CD4-positive, alpha-beta T cell (primary cell): Measurements from ENCODE around the gene TSR1. TPM values are rescaled to one million over a fixed set of nuclear protein-coding genes. Genes with fewer than 3 reads are reported as not detected.

ENCODE experiments used
- ATAC-seq: fragments of 200-7000 bp; cut with Tn5 transposase; one replicate; pipeline ENCODE4 v1.10.0; 2022; ENCODE audit warnings: mild to moderate bottlenecking; ENCODE audit not compliant: poor library complexity
- CTCF ChIA-PET: fragments of 350-600 bp; sonication (Branson Sonifier 250); formaldehyde crosslinking; loops from one replicate; lab custom pipeline; 2021; ENCODE audit warnings: antibody characterized with exemption, inconsistent platforms; lab: Charles Lee
- POLR2A ChIA-PET: fragments of 350-600 bp; sonication (Branson Sonifier 250); formaldehyde crosslinking; loops from one replicate; lab custom pipeline; 2021; ENCODE audit warnings: antibody characterized with exemption, inconsistent platforms; lab: Charles Lee
- DNase-seq, 14 experiments: peaks; one replicate each; pipeline ENCODE4 v3.0.0-alpha.2; 2013 to 2020; ENCODE audit warnings: mixed read lengths in 2 of 14
- H3K27ac ChIP-seq, 2 donors: one replicate each; pipeline versions ENCODE4 v1.5.1 to v1.7.0; 2013; ENCODE audit warnings: low read length in 2 of 2, low read depth in 1 of 2, mild to moderate bottlenecking in 1 of 2
- H3K27me3 ChIP-seq, 2 experiments: 1 replicate in 1 of 2; 2 replicates in 1 of 2; pipeline versions ENCODE4 v1.6.1 to v1.7.0; 2013; ENCODE audit warnings: low read length in 2 of 2, control low read depth in 1 of 2, mild to moderate bottlenecking in 1 of 2, moderate library complexity in 1 of 2; ENCODE audit not compliant: insufficient read depth in 2 of 2, control insufficient read depth in 1 of 2
- H3K36me3 ChIP-seq: one replicate; pipeline ENCODE4 v1.6.1; 2013; ENCODE audit warnings: low read length, control low read depth; ENCODE audit not compliant: insufficient read depth
- H3K4me1 ChIP-seq: one replicate; pipeline ENCODE4 v1.6.1; 2013; ENCODE audit warnings: low read length, control low read depth; ENCODE audit not compliant: insufficient read depth
- H3K4me3 ChIP-seq: one replicate; pipeline ENCODE4 v1.5.1; 2013; ENCODE audit warnings: mild to moderate bottlenecking, low read length, moderate library complexity
- H3K9me3 ChIP-seq, 2 experiments: 1 replicate in 1 of 2; 2 replicates in 1 of 2; pipeline versions ENCODE4 v1.6.1 to v1.7.0; 2013; ENCODE audit warnings: low read length in 2 of 2, mild to moderate bottlenecking in 2 of 2, control low read depth in 1 of 2, moderate library complexity in 1 of 2; ENCODE audit not compliant: control insufficient read depth in 1 of 2, insufficient read depth in 1 of 2
- H3K27ac Mint-ChIP-seq: one replicate; pipeline ENCODE4 v1.8.0; 2020; ENCODE audit warnings: mixed read lengths
- H3K27me3 Mint-ChIP-seq: one replicate; pipeline ENCODE4 v1.8.0; 2021; ENCODE audit warnings: mixed read lengths
- H3K36me3 Mint-ChIP-seq: one replicate; pipeline ENCODE4 v1.8.0; 2021; ENCODE audit warnings: low read depth, mixed read lengths
- H3K4me1 Mint-ChIP-seq: one replicate; pipeline ENCODE4 v1.8.0; 2021; ENCODE audit warnings: low read depth, mixed read lengths
- H3K4me3 Mint-ChIP-seq: one replicate; pipeline ENCODE4 v1.8.0; 2020; ENCODE audit warnings: mild to moderate bottlenecking, mixed read lengths
- H3K9me3 Mint-ChIP-seq: one replicate; pipeline ENCODE4 v1.8.0; 2020; ENCODE audit warnings: mixed read lengths
- intact Hi-C, 2 experiments: fragments of 100-400 bp; cut with DNase I in 1 of 2; cut with micrococcal nuclease in 1 of 2; formaldehyde crosslinking; loops; one replicate each; pipeline versions ENCODE4 v1.15.1 to v1.9.0; 2023 to 2025; cut with DNase I, micrococcal nuclease
- total RNA-seq, 174 experiments: library from RNA in 2 of 174; stranded (reverse) in 2 of 174; gene quantifications; one replicate each; pipeline ENCODE4 v1.2.3 and lab custom pipeline; 2021 to 2026
- TF ChIP-seq, protein P1 (sequence below): fragments of 200-600 bp; IDR thresholded peaks from one replicate; pipeline ENCODE4 v1.8.0; 2022; ENCODE audit warnings: antibody characterized with exemption, mild to moderate bottlenecking

Gene TSR1
- total RNA-seq, 2 experiments from 2014 or later: 29.6 to 31.9 TPM

DNA sequence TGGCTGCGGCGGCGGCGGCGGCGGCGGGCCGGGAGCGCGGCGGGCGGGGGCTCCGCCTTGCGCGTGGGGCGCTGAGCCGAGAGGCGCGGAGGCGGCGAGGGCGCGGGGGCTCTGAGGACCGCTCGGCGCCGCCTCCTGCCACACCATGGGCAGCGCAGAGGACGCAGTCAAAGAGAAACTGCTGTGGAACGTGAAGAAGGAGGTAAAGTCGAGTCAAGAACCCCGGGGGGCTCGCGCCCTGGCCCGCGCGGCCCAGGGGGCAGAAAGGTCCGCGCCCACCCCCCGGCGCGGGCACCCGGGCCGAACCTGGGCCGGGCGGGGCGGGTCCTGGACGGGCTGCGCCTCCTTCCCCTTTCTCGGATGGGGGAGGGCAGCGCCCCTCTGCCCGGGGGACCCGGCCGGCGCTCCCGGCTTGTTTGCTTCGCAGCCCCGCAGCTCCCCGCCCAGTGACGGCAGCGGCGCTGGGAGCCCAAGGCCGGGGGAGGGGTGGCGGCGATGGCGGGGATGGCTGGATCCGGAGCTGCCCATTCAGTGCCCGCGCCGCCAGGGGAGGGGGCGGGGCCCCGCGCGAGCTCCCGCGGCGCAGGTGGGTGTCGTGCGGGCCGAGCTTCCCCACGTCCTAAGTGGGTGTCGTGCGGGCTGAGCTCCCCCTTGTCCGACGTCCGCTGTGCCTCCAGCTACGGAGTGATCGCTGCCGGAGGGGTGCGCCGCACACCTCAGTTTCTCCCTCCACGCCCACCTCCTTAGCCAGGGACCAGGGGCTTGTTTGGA lies 1.5 kb upstream of the TSR1 start:
- peak overlapping the region; percentile 47 to 53 for H3K27ac ChIP-seq
- H3K4me1 ChIP-seq: peaks cover 30% of the 10 kb centered on the region
- ATAC-seq (peak; percentile 15), DNase-seq (peak in 13 of 14 experiments; percentile 21 to 81 (median 42))
- Mint-ChIP-seq H3K36me3 (peaks cover 14% of the 10 kb centered on the region), H3K9me3 (no peaks in the 10 kb centered on the region), H3K27me3 (no peaks in the 10 kb centered on the region), H3K4me3 (peak overlapping the region; percentile 88), H3K4me1 (peaks cover 30% of the 10 kb centered on the region), H3K27ac (peak overlapping the region; percentile 90)
- H3K36me3 ChIP-seq: peaks cover 32% of the 10 kb centered on the region
- no peaks in the 10 kb centered on the region for H3K9me3 ChIP-seq
- TF ChIP-seq, protein P1, sequence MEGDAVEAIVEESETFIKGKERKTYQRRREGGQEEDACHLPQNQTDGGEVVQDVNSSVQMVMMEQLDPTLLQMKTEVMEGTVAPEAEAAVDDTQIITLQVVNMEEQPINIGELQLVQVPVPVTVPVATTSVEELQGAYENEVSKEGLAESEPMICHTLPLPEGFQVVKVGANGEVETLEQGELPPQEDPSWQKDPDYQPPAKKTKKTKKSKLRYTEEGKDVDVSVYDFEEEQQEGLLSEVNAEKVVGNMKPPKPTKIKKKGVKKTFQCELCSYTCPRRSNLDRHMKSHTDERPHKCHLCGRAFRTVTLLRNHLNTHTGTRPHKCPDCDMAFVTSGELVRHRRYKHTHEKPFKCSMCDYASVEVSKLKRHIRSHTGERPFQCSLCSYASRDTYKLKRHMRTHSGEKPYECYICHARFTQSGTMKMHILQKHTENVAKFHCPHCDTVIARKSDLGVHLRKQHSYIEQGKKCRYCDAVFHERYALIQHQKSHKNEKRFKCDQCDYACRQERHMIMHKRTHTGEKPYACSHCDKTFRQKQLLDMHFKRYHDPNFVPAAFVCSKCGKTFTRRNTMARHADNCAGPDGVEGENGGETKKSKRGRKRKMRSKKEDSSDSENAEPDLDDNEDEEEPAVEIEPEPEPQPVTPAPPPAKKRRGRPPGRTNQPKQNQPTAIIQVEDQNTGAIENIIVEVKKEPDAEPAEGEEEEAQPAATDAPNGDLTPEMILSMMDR: no peak
- H3K27me3 ChIP-seq: no peaks in the 10 kb centered on the region
- ChIA-PET POLR2A (interaction anchor here (0.7 to 4.4 kb wide), 5 partner anchors 11 to 282 kb away, joined by 4 to 66 read pairs (median 48); partner anchors contain the start of genes MNT, SMG6 and SRR), CTCF (interaction anchor here (0.9 to 2.9 kb wide), 5 partner anchors 16 to 281 kb away, joined by 3 to 18 read pairs (median 4); no protein-coding TSS in a partner anchor)
- intact Hi-C loops: loop anchor here (2.0 to 5.0 kb wide), 3 partner anchors 63 to 285 kb away; partner anchors contain the start of genes MNT (in 2 of the 2) and METTL16 (in 1 of the 2)
- peak overlapping the region; percentile 91 for H3K4me3 ChIP-seq

DNA sequence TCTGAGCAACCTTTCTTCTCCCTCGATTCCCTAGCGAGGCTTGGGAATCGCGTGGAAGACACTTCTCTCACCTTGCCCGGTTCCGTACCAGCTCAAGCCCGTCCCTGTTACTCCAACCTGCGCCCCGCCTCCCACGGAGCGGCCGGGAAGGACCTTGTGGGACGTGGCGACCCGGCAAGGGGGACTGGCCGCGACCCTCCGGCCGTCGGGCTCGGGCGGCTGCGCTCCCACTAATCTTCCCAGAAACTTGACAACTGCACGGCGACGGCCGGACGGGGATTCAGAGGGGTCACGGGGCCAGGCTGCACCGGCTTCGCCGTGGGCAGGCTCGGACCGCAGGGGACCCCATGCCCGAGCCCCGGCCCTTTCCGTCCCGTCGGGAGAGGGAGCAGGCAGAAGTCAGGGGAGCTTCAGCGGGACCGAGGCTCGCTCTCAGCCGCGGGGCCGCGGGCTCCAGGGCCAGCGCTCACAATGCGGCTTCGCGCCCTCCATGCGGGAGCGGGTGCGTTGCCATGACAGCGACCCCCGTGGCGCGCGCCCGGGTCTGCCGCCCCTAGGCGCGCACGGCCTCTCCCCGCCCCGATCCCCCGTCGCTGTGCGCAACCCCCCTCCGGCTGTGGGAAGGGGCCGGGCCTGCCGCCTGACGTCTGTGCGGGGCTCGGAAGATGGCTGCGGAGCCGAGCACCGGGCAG lies 741 bp upstream of the TSR1 start, which contains the start of gene SGSM2:
TSS of gene SGSM2 (plus strand) at position 650 of the 692 bp plus-strand sequence. CDS start 188 bp downstream, outside the sequence.
- intact Hi-C loops: loop anchor here (1.0 to 5.0 kb wide), 4 partner anchors 16 to 285 kb away; partner anchors contain the start of genes MNT (in 2 of the 2) and METTL16 (in 1 of the 2)
- CTCF ChIA-PET: interaction anchor here (1.3 to 2.9 kb wide), 7 partner anchors 16 to 282 kb away, joined by 4 to 18 read pairs (median 7); partner anchors contain the start of gene HIC1
- ATAC-seq (peak; percentile 69), DNase-seq (peak; percentile 54 to 88 (median 72))
- H3K27ac Mint-ChIP-seq: peak within 1 kb of the TSS; percentile 94
- H3K4me3 ChIP-seq: peak within 1 kb of the TSS; percentile 91
- no peaks in the 10 kb centered on the region for H3K9me3 Mint-ChIP-seq
- H3K4me1 Mint-ChIP-seq: peaks cover 30% of the 10 kb centered on the region
- TF ChIP-seq, protein P1: peak; percentile 2
- peak within 1 kb of the TSS; percentile 88 for H3K4me3 Mint-ChIP-seq
- H3K27ac ChIP-seq: peak within 1 kb of the TSS; percentile 70 to 78
- H3K9me3 ChIP-seq: no peaks in the 10 kb centered on the region
- peaks cover 37% of the 10 kb centered on the region for H3K36me3 ChIP-seq
- H3K27me3 ChIP-seq: no peaks in the 10 kb centered on the region
- H3K4me1 ChIP-seq: peaks cover 30% of the 10 kb centered on the region
- POLR2A ChIA-PET: interaction anchor here (0.8 to 4.4 kb wide), 22 partner anchors 10 to 1806 kb away, joined by 3 to 66 read pairs (median 4); partner anchors contain the start of genes CYB5D2, HIC1, METTL16 and MNT
- no peaks in the 10 kb centered on the region for H3K27me3 Mint-ChIP-seq
- H3K36me3 Mint-ChIP-seq: peaks cover 11% of the 10 kb centered on the region

DNA sequence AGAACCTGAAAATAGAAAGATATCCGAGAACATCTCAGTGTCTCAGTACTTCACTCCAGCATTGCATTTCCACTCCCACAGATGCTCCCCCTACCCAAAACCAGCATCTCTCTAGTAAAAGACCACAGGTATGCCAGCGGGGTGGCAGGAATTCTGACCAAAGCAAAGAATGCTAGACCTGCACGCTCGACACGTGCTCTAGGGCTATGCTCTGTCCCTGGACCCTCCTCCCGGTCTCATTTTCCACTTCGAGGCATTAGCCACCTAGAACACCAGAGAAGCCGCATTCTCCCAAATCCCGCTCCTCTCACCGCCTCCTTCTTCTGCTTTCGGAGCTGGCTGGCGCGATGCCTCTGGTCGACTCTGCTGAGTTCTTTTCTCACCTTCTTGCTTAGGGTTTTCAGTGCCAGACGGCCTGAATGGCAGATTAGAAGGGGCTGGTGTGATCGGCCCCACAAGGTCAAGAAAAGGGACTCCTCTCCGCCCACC lies 487 bp downstream of the TSR1 start:
- Mint-ChIP-seq H3K27me3 (no peaks in the 10 kb centered on the region), H3K4me1 (peaks cover 30% of the 10 kb centered on the region), H3K27ac (peak overlapping the region; percentile 94), H3K36me3 (peaks cover 5% of the 10 kb centered on the region), H3K9me3 (no peaks in the 10 kb centered on the region), H3K4me3 (no peak overlapping the region)
- intact Hi-C loops: loop anchor here (1.0 to 5.0 kb wide), 5 partner anchors 18 to 283 kb away; partner anchors contain the start of genes MNT (in 2 of the 2) and METTL16 (in 1 of the 2)
- TF ChIP-seq, protein P1: no peak
- peak overlapping the region; percentile 70 to 78 for H3K27ac ChIP-seq
- H3K9me3 ChIP-seq: no peaks in the 10 kb centered on the region
- H3K27me3 ChIP-seq: no peaks in the 10 kb centered on the region
- H3K36me3 ChIP-seq: peaks cover 43% of the 10 kb centered on the region
- DNase-seq (no peak), ATAC-seq (no peak)
- ChIA-PET CTCF (interaction anchor here (1.3 to 2.9 kb wide), 6 partner anchors 18 to 281 kb away, joined by 5 to 18 read pairs (median 8); partner anchors contain the start of gene HIC1), POLR2A (interaction anchor here (0.6 to 4.4 kb wide), 24 partner anchors 8 to 1807 kb away, joined by 3 to 66 read pairs (median 4); partner anchors contain the start of genes CYB5D2, HIC1, MNT and OVCA2)
- H3K4me1 ChIP-seq: peaks cover 30% of the 10 kb centered on the region
- H3K4me3 ChIP-seq: peak overlapping the region; percentile 91
